HuH-7.5 (cell line): Measurements from ENCODE around the gene TMEM143.
"Not testable (repeated sequence)": the region's sequence is repeated elsewhere in the genome, so short reads cannot be mapped to it uniquely, and the experiment has no call there.

Source experiments
- DNase-seq: peaks from one replicate; pipeline ENCODE4 v3.0.0; 2011; ENCODE audit warnings: low spot score

Gene TMEM143

GRCh38 chr19:48363810-48364597 is at the start of gene TMEM143, which contains the start of gene SYNGR4:
TSS of gene TMEM143 (minus strand) at chr19:48363940. CDS start at chr19:48363920, 20 bp downstream.
TSS of gene SYNGR4 (plus strand) at chr19:48364367. CDS start at chr19:48365843, 1,476 bp downstream.
- peak; percentile 97 for DNase-seq

DNA sequence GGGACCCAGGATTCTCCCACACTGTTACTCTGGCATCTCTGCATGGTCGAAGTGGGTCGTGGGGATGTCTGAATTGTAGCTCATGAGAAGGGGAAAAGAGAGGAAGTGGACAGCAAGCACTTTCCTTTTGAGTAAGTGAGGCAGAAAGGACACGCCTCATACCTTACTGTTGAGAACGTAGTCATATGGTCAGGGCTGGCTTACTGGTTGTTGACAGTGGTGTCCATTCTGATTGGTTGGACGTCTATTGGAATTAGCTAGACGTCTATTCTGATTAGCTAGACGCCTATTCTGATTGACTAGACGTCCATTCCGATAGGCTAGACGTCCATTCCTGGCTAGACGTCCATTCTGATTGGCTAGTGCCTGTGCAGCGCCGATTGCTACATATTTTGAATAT is 42.1 kb upstream of the TMEM143 start:
- no peak for DNase-seq

- DNase-seq = no peak
These were observed 41.4 kb upstream of the TMEM143 start for GRCh38 chr19:48405010-48405659.

GRCh38 chr19:48403606-48404005 is 39.9 kb upstream of the TMEM143 start:
- peak; percentile 71 for DNase-seq

- DNase-seq = no peak
These were observed 37.5 kb upstream of the TMEM143 start for GRCh38 chr19:48401287-48401686.

- peak; percentile 83 for DNase-seq
These were observed 36.4 kb upstream of the TMEM143 start for GRCh38 chr19:48400018-48400742.

GRCh38 chr19:48398375-48399235 is 34.9 kb upstream of the TMEM143 start:
- peak; percentile 95 for DNase-seq

- no peak for DNase-seq
These were observed 34.3 kb upstream of the TMEM143 start for GRCh38 chr19:48398102-48398374.

GRCh38 chr19:48397263-48398101 is 33.7 kb upstream of the TMEM143 start:
- DNase-seq = peak; percentile 37

- DNase-seq = no peak
These were observed 33.1 kb upstream of the TMEM143 start for GRCh38 chr19:48396824-48397176.

- DNase-seq = peak; percentile 38
These were observed 32.5 kb upstream of the TMEM143 start for GRCh38 chr19:48396016-48396823.

- DNase-seq = no peak
These were observed 31.8 kb upstream of the TMEM143 start for GRCh38 chr19:48395499-48395898.

DNA sequence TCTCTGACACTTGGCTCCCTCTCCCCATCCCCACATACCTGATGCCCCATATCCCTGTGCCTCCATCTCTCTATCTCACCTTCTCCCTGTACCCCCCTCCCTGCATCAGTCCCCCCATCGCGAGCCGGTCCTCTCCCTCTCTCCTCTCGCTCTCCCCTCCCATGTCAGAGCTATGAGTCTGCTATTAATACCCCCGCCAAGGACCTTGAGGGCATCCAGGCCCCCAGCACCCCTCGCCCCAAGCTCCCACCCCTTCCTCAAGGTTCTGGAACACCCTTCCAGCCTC is 31.4 kb upstream of the TMEM143 start:
- DNase-seq = peak; percentile 22

- DNase-seq = peak; percentile 30
These were observed 30.8 kb upstream of the TMEM143 start for GRCh38 chr19:48394331-48395169.

GRCh38 chr19:48393559-48394330 is 30.0 kb upstream of the TMEM143 start, which contains the start of gene GRIN2D:
TSS of gene GRIN2D (plus strand) at chr19:48393668. CDS start at chr19:48398393, 4,725 bp downstream.
- peak; percentile 61 for DNase-seq

DNA sequence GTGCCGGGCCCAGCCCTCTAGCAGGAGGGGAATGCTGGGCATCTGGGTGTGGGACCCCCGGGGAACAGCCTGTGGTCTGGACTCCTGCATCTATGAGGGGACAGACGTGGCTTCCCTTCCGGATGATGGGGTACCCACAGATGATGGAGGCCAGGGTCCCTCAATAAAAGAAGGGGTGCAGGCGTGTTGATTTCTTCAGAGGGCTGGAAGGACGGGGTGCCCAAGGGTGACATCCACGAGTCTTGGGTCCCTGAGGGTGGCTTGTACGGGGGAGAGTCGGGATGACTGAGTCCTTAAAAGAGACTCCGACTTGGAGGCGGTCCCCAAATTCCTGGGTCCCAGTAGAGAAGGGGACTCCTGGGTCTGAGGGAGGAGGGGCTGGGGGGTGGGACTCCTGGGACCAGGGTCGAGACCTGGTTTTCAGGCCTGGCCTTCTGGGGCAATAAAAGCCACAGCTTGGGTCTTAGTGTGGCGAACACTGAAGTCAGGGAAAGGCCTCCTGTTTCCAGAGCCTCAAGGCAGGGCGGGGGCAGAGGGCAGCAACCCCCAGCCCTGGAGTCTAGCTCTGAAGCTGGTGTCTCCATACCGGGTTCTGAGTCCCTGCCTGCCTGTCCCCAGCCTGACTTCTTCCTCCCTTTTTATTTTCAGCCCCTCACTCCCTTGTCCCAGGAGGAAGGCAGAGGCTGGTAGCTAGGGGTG is 29.3 kb upstream of the TMEM143 start:
- DNase-seq = peak; percentile 18

DNA sequence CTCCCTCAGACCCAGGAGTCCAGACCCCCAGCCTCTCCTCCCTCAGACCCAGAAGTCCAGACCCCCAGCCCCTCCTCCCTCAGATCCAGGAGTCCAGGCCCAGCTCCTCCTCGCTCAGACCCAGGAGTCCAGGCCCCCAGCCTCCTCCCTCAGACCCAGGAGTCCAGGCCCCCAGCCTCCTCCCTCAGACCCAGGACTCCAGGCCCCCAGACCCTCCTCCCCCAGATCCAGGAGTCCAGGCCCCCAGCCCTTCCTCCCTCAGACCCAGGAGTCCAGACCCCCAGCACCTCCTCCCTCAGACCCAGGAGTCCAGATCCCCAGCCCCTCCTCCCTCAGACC is 28.2 kb upstream of the TMEM143 start:
- DNase-seq = not testable (repeated sequence)
